Body of pancreas (tissue), 4 donors: Measurements from ENCODE around the gene TANC1.

Experiments
- CTCF ChIP-seq, 7 experiments: fragments of 450-650 bp in 4 of 7; fragments of 200-600 bp in 3 of 7; sonication (generic) in 3 of 7; IDR thresholded peaks; one replicate each; pipeline ENCODE4 v1.5.1; 2016 to 2019; ENCODE audit warnings: antibody characterized with exemption in 7 of 7
- POLR2A ChIP-seq, 3 donors: fragments of 450-650 bp; IDR thresholded peaks; one replicate each; pipeline ENCODE4 v1.6.1; 2016; ENCODE audit warnings: antibody characterized with exemption in 3 of 3, mild to moderate bottlenecking in 2 of 3

GRCh38 chr2:159029936-159030335 is 61.5 kb downstream of the TANC1 start:
- TF ChIP-seq CTCF (IDR thresholded peaks at IDR 0.05) (no peak), POLR2A (IDR thresholded peaks at IDR 0.05) (no peak)
